ENCODE data around the gene DNAJC12. TPM values are rescaled to one million over a fixed set of nuclear protein-coding genes. Genes with fewer than 3 reads are reported as not detected.

The DNAJC12 gene
- total and polyA plus RNA-seq, 2 donors (not counting 1 experiment from before 2014, with no cell fraction given), result 0.19 TPM; not detected in 1

- DNase-seq (no peak), ATAC-seq (ENCODE audit: low read depth) (no peak)
- POLR2A ChIA-PET, result no interaction called here
- CTCF ChIA-PET, result interaction anchor here (1.1 to 2.4 kb wide), 3 partner anchors 15 to 97 kb away, joined by 3 to 5 read pairs (median 5); no protein-coding TSS in a partner anchor
- no peak overlapping the region for H3K27ac Mint-ChIP-seq
- Histone ChIP-seq H3K4me1 (ENCODE audit: control insufficient read depth in 2 of 2, insufficient read depth in 2 of 2, low read length in 2 of 2) (no peaks in the 10 kb centered on the region), H4K20me1 (ENCODE audit: control insufficient read depth, insufficient read depth, low read length, poor library complexity, severe bottlenecking) (no peaks in the 10 kb centered on the region), H2AFZ (ENCODE audit: insufficient read depth, low read depth, low read length, poor library complexity, severe bottlenecking) (no peak overlapping the region), H3K4me2 (replicated peaks; ENCODE audit: low read depth, low read length, poor library complexity, severe bottlenecking) (no peak overlapping the region), H3K27ac (ENCODE audit: low read length in 2 of 2) (no peak overlapping the region), H3K9ac (ENCODE audit: low read length) (no peak overlapping the region), H3K9me3 (ENCODE audit: control extremely low read depth in 1 of 3, control insufficient read depth in 2 of 3, insufficient read depth in 1 of 3, low read length in 2 of 3) (no peaks in the 10 kb centered on the region), H3K4me3 (ENCODE audit: control extremely low read depth in 1 of 5, extremely low read depth in 1 of 5, insufficient read depth in 1 of 5, low read depth in 2 of 5, low read length in 4 of 5) (no peak overlapping the region), H3K36me3 (replicated peaks in 1 of 2; ENCODE audit: control extremely low read depth in 1 of 2, control insufficient read depth in 1 of 2, extremely low read depth in 1 of 2, insufficient read depth in 2 of 2, low read length in 1 of 2) (no peaks in the 10 kb centered on the region), H3K79me2 (ENCODE audit: control insufficient read depth, insufficient read depth, low read length) (no peaks in the 10 kb centered on the region), H3K27me3 (replicated peaks in 1 of 4; ENCODE audit: control extremely low read depth in 1 of 4, control insufficient read depth in 3 of 4, insufficient read depth in 4 of 4, low read length in 3 of 4) (no peaks in the 10 kb centered on the region)
- H3K4me3 Mint-ChIP-seq, result no peak overlapping the region
- H3K4me1 Mint-ChIP-seq, result no peaks in the 10 kb centered on the region
- H3K27me3 Mint-ChIP-seq, result no peaks in the 10 kb centered on the region
- WGBS (ENCODE audit: insufficient coverage), result no CpG with 5 or more reads among the region's 3 CpGs
- no peaks in the 10 kb centered on the region for H3K9me3 Mint-ChIP-seq (ENCODE audit: insufficient read depth)
- no peak for TF ChIP-seq CTCF (IDR thresholded peaks at IDR 0.05)
- TF ChIP-seq EZH2 (IDR thresholded peaks at IDR 0.05; ENCODE audit: borderline replicate concordance, insufficient read depth, low read depth, low read length, poor library complexity, severe bottlenecking), result no peak
- intact Hi-C loops (cut with micrococcal nuclease), result no loop called here
Measured at GRCh38 chr10:67794909-67795460, 43.0 kb downstream of the DNAJC12 start.

GRCh38 chr10:67794256-67794655 lies 43.7 kb downstream of the DNAJC12 start:
- TF ChIP-seq EZH2 (IDR thresholded peaks at IDR 0.05; ENCODE audit: borderline replicate concordance, insufficient read depth, low read depth, low read length, poor library complexity, severe bottlenecking), result no peak
- TF ChIP-seq CTCF (IDR thresholded peaks at IDR 0.05), result no peak
- H3K9ac ChIP-seq (ENCODE audit: low read length), result no peak overlapping the region
- H3K4me3 ChIP-seq (ENCODE audit: control extremely low read depth in 1 of 5, extremely low read depth in 1 of 5, insufficient read depth in 1 of 5, low read depth in 2 of 5, low read length in 4 of 5), result no peak overlapping the region
- H3K79me2 ChIP-seq (ENCODE audit: control insufficient read depth, insufficient read depth, low read length), result no peaks in the 10 kb centered on the region
- H3K9me3 ChIP-seq (ENCODE audit: control extremely low read depth in 1 of 3, control insufficient read depth in 2 of 3, insufficient read depth in 1 of 3, low read length in 2 of 3), result no peaks in the 10 kb centered on the region
- H3K36me3 ChIP-seq (replicated peaks in 1 of 2; ENCODE audit: control extremely low read depth in 1 of 2, control insufficient read depth in 1 of 2, extremely low read depth in 1 of 2, insufficient read depth in 2 of 2, low read length in 1 of 2), result no peaks in the 10 kb centered on the region
- H3K4me1 ChIP-seq (ENCODE audit: control insufficient read depth in 2 of 2, insufficient read depth in 2 of 2, low read length in 2 of 2), result no peaks in the 10 kb centered on the region
- Mint-ChIP-seq H3K27me3 (no peaks in the 10 kb centered on the region), H3K4me1 (no peaks in the 10 kb centered on the region), H3K9me3 (ENCODE audit: insufficient read depth) (no peaks in the 10 kb centered on the region), H3K4me3 (no peak overlapping the region), H3K27ac (no peak overlapping the region)
- no peak overlapping the region for H2AFZ ChIP-seq (ENCODE audit: insufficient read depth, low read depth, low read length, poor library complexity, severe bottlenecking)
- H3K27ac ChIP-seq (ENCODE audit: low read length in 2 of 2), result no peak overlapping the region
- 100% methylated on average over 2 of the region's 4 CpGs for WGBS (ENCODE audit: insufficient coverage)
- ChIA-PET CTCF (interaction anchor here (1.1 to 2.4 kb wide), 3 partner anchors 15 to 96 kb away, joined by 3 to 5 read pairs (median 5); no protein-coding TSS in a partner anchor), POLR2A (no interaction called here)
- no peaks in the 10 kb centered on the region for H4K20me1 ChIP-seq (ENCODE audit: control insufficient read depth, insufficient read depth, low read length, poor library complexity, severe bottlenecking)
- DNase-seq, result no peak
- H3K4me2 ChIP-seq (replicated peaks; ENCODE audit: low read depth, low read length, poor library complexity, severe bottlenecking), result no peak overlapping the region
- no peaks in the 10 kb centered on the region for H3K27me3 ChIP-seq (replicated peaks in 1 of 4; ENCODE audit: control extremely low read depth in 1 of 4, control insufficient read depth in 3 of 4, insufficient read depth in 4 of 4, low read length in 3 of 4)
- intact Hi-C loops (cut with micrococcal nuclease), result no loop called here
- ATAC-seq (ENCODE audit: low read depth), result no peak
